DOHH2 (cell line): ENCODE results near the gene NHSL2.
"Not testable (repeated sequence)": the region's sequence is repeated elsewhere in the genome, so short reads cannot be mapped to it uniquely, and the experiment has no call there.

Experiments used
- H3F3A ChIP-seq: fragments of 200-600 bp; sonication (generic), shearing (Covaris generic); 2 replicates; pipeline ENCODE4 v1.6.0; 2016; ENCODE audit warnings: antibody characterized with exemption, mild to moderate bottlenecking; ENCODE audit not compliant: control insufficient read depth, insufficient read depth
- H3K27ac ChIP-seq: fragments of 200-600 bp; sonication (generic); 2 replicates; pipeline ENCODE4 v1.5.1; 2014; ENCODE audit warnings: low read depth, mild to moderate bottlenecking, low read length, moderate library complexity
- H3K27me3 ChIP-seq: fragments of 200-600 bp; sonication (generic); 2 replicates; pipeline ENCODE4 v1.6.1; 2014; ENCODE audit warnings: mild to moderate bottlenecking, low read length, mixed read lengths; ENCODE audit not compliant: control insufficient read depth
- H3K36me3 ChIP-seq: fragments of 200-600 bp; sonication (generic); 2 replicates; pipeline ENCODE4 v1.6.1; 2014; ENCODE audit warnings: mild to moderate bottlenecking, low read length, moderate library complexity, mixed read lengths; ENCODE audit not compliant: control insufficient read depth
- H3K4me1 ChIP-seq: fragments of 200-600 bp; sonication (generic); 2 replicates; pipeline ENCODE4 v1.6.1; 2014; ENCODE audit warnings: mild to moderate bottlenecking, low read length, mixed read lengths; ENCODE audit not compliant: control insufficient read depth
- H3K4me2 ChIP-seq: fragments of 200-600 bp; sonication (generic); 2 replicates; pipeline ENCODE4 v1.6.0; 2014; ENCODE audit warnings: mild to moderate bottlenecking, low read length, moderate library complexity
- H3K4me3 ChIP-seq: fragments of 200-600 bp; sonication (generic); 2 replicates; pipeline ENCODE4 v1.5.1; 2014; ENCODE audit warnings: mild to moderate bottlenecking, low read length, mixed read lengths
- H3K79me2 ChIP-seq: fragments of 200-600 bp; sonication (generic); 2 replicates; pipeline ENCODE4 v1.6.1; 2014; ENCODE audit warnings: mild to moderate bottlenecking, low read length, mixed read lengths; ENCODE audit not compliant: control insufficient read depth
- H3K9me2 ChIP-seq: fragments of 200-600 bp; sonication (generic); replicated peaks from 2 replicates; pipeline ENCODE4 v1.6.1; 2014; ENCODE audit warnings: mild to moderate bottlenecking, low read length, mixed read lengths; ENCODE audit not compliant: control insufficient read depth
- H3K9me3 ChIP-seq: fragments of 200-600 bp; sonication (generic); 2 replicates; pipeline ENCODE4 v1.6.1; 2014; ENCODE audit warnings: antibody characterized with exemption, low read length, mixed read lengths; ENCODE audit not compliant: control insufficient read depth, insufficient read depth
- H4K20me1 ChIP-seq: fragments of 200-600 bp; sonication (generic); 2 replicates; pipeline ENCODE4 v1.6.0; 2014; ENCODE audit warnings: low read depth, mild to moderate bottlenecking, antibody characterized with exemption, low read length, moderate library complexity; ENCODE audit not compliant: control insufficient read depth, insufficient read depth
- EZH2phosphoT487 ChIP-seq: fragments of 200-600 bp; sonication (generic); IDR thresholded peaks from 2 replicates; pipeline ENCODE4 v1.6.1; 2017; ENCODE audit warnings: borderline replicate concordance, mild to moderate bottlenecking, antibody characterized with exemption, low read length, moderate library complexity, mixed read lengths
- TF ChIP-seq, protein P1 (sequence below): fragments of 200-600 bp; sonication (generic); IDR thresholded peaks from one replicate; pipeline ENCODE4 v1.5.1; 2014; ENCODE audit warnings: antibody characterized with exemption, mild to moderate bottlenecking, low read depth, low read length; ENCODE audit not compliant: poor library complexity, severe bottlenecking

The NHSL2 gene

GRCh38 chrX:71871367-71871766 lies 39.3 kb upstream of the NHSL2 start:
- Histone ChIP-seq H3K36me3 (no peaks in the 10 kb centered on the region), H3K4me2 (no peak overlapping the region), H3K27me3 (no peaks in the 10 kb centered on the region), H3K4me1 (no peaks in the 10 kb centered on the region), H3K9me2 (no peaks in the 10 kb centered on the region), H4K20me1 (no peaks in the 10 kb centered on the region), H3K79me2 (no peaks in the 10 kb centered on the region), H3K27ac (no peak overlapping the region), H3K9me3 (no peaks in the 10 kb centered on the region), H3F3A (no peaks in the 10 kb centered on the region), H3K4me3 (no peak overlapping the region)
- no peak for TF ChIP-seq EZH2phosphoT487

DNA sequence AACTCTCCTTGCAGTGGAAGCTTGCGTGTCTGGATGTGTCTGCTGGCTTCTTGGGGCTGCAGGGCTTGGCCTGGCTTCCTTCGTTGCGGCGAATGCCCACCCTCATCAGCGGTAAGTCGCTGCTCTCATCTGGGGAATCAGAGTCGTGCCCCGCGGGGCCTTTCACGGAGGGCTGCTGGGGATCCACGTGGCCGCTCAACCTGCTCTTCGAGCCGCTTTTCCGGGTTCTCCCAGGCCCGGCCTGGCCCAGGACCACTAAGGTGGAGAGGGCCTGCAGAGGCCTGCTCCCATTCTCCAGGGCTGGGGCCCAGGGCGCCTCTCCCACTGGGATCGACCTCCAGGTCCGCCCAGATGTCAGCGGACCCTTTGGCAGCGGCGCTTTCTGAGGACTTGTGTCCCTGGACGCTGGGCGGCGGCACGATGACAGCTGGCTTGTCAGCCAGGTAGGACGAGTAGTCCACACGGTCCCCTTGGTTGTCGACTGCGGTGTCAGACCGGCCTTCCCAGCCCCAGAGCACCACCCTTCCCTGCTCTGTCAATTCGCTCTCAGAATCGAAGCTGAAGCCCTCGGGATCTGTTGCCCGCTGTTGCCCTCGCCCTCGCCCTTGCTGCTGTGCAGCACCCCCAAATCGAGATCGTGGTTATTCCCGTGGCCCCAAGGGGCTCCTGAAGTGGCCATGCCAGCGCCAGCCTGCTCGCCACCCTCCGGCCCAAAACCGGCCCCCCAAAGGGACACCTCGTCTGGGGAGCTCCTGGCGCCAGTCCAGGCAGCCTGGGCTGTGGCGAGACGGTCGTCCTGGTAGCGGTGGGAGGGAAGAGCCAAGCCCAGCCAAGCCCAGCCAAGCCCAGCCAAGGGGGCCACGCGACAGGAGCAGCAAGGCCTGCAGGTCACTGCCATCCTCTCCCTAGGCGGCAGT lies 37.8 kb upstream of the NHSL2 start:
- no peaks in the 10 kb centered on the region for H3K27me3 ChIP-seq
- H3K4me2 ChIP-seq = no peak overlapping the region
- H3K79me2 ChIP-seq = no peaks in the 10 kb centered on the region
- H3K4me1 ChIP-seq = no peaks in the 10 kb centered on the region
- no peak for TF ChIP-seq EZH2phosphoT487
- TF ChIP-seq, protein P1, sequence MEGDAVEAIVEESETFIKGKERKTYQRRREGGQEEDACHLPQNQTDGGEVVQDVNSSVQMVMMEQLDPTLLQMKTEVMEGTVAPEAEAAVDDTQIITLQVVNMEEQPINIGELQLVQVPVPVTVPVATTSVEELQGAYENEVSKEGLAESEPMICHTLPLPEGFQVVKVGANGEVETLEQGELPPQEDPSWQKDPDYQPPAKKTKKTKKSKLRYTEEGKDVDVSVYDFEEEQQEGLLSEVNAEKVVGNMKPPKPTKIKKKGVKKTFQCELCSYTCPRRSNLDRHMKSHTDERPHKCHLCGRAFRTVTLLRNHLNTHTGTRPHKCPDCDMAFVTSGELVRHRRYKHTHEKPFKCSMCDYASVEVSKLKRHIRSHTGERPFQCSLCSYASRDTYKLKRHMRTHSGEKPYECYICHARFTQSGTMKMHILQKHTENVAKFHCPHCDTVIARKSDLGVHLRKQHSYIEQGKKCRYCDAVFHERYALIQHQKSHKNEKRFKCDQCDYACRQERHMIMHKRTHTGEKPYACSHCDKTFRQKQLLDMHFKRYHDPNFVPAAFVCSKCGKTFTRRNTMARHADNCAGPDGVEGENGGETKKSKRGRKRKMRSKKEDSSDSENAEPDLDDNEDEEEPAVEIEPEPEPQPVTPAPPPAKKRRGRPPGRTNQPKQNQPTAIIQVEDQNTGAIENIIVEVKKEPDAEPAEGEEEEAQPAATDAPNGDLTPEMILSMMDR = no peak
- no peaks in the 10 kb centered on the region for H3F3A ChIP-seq
- H3K36me3 ChIP-seq = no peaks in the 10 kb centered on the region
- no peaks in the 10 kb centered on the region for H3K9me2 ChIP-seq
- H4K20me1 ChIP-seq = no peaks in the 10 kb centered on the region
- no peak overlapping the region for H3K4me3 ChIP-seq
- no peak overlapping the region for H3K27ac ChIP-seq
- no peaks in the 10 kb centered on the region for H3K9me3 ChIP-seq

GRCh38 chrX:71873459-71873833 lies 37.2 kb upstream of the NHSL2 start:
- no peaks in the 10 kb centered on the region for H3F3A ChIP-seq
- H4K20me1 ChIP-seq = no peaks in the 10 kb centered on the region
- no peak overlapping the region for H3K4me3 ChIP-seq
- H3K27me3 ChIP-seq = no peaks in the 10 kb centered on the region
- no peaks in the 10 kb centered on the region for H3K9me3 ChIP-seq
- H3K9me2 ChIP-seq = no peaks in the 10 kb centered on the region
- no peaks in the 10 kb centered on the region for H3K79me2 ChIP-seq
- H3K27ac ChIP-seq = no peak overlapping the region
- TF ChIP-seq, protein P1 = no peak
- TF ChIP-seq EZH2phosphoT487 = no peak
- no peaks in the 10 kb centered on the region for H3K4me1 ChIP-seq
- H3K36me3 ChIP-seq = no peaks in the 10 kb centered on the region
- H3K4me2 ChIP-seq = no peak overlapping the region

GRCh38 chrX:71876841-71877240 lies 33.8 kb upstream of the NHSL2 start:
- H3K27me3 ChIP-seq = not testable (repeated sequence)

More at GRCh38 chrX:71876841-71877240, 33.8 kb upstream of the NHSL2 start:
- H3K9me3 ChIP-seq, H3K4me2 ChIP-seq, H3K9me2 ChIP-seq, H3K79me2 ChIP-seq, H4K20me1 ChIP-seq, H3K36me3 ChIP-seq, H3K27ac ChIP-seq, H3K4me1 ChIP-seq, H3F3A ChIP-seq, H3K4me3 ChIP-seq: not testable (repeated sequence)
